Keratinocyte (primary cell): ENCODE results near the gene TCFL5.

Experiments
- CTCF ChIP-seq, 3 experiments: IDR thresholded peaks in 1 of 3; conservative IDR thresholded peaks in 1 of 3; optimal IDR thresholded peaks in 1 of 3; 2 replicates in 2 of 3; 3 replicates in 1 of 3; pipeline versions ENCODE3 to v1.5.1; 2011; ENCODE audit warnings: low read length in 3 of 3, mild to moderate bottlenecking in 3 of 3, moderate library complexity in 2 of 3, control low read depth in 1 of 3, inconsistent platforms in 1 of 3; ENCODE audit not compliant: insufficient read depth in 2 of 3; ENCODE audit errors: extremely low read depth in 1 of 3
- EZH2 ChIP-seq: IDR thresholded peaks from one replicate; pipeline ENCODE4 v1.6.1; 2012; ENCODE audit warnings: inconsistent platforms, mild to moderate bottlenecking, low read length, moderate library complexity

GRCh38 chr20:62792940-62793756, 68.5 kb downstream of the TCFL5 start:
- TF ChIP-seq CTCF (optimal IDR thresholded peaks at IDR 0.05 in 1 of 3, IDR thresholded peaks at IDR 0.05 in 1 of 3, conservative IDR thresholded peaks at IDR 0.05 in 1 of 3; ENCODE audit: extremely low read depth in 1 of 3, insufficient read depth in 2 of 3, low read length in 3 of 3) (no peak), EZH2 (no peak)
